ENCODE results near the gene RHBDL2. TPM values are rescaled to one million over a fixed set of nuclear protein-coding genes. Genes with fewer than 3 reads are reported as not detected.

The RHBDL2 gene
- total and polyA plus RNA-seq, 9 of the 15 experiments (the other 6 are each of a cell fraction or from before 2014, with no cell fraction given) = not detected

DNA sequence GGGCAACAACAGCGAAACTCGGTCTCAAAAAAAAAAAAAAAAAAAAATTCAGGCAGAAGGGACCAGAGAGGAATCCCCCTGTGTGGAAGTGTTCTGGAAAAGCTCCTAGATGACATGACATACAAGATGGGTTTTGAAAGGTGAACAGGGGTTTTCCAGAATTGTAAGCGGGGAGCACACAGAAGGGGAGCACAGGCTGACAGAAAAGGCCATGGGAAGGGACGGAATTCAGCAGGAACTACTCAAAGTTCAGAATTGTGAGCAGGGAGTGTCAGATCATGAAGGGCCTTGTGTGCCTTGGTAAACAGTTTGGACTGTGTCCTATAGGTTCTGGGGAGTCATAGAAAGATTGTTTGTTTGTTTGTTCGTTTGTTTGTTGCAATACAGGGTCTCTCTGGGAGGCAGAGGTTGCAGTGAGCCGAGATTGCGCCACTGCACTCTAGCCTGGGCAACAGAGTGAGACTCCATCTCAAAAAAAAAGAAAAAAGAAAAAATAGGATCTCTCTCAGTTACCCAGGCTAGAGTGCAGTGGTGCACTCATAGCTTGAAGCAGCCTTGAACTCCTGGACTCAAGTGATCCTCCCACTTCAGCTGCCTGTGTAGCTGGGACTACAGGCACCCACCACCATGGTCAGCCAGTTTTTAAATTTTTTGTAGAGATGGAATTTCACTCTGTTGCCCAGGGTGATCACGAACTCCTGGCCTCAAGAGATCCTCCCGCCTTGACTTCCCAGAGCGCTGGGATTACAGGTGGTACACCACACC lies 1.2 kb upstream of the RHBDL2 start:
- Histone ChIP-seq H3K79me2 (ENCODE audit: control insufficient read depth, insufficient read depth, low read length) (no peaks in the 10 kb centered on the region), H3K9me3 (replicated peaks; ENCODE audit: control insufficient read depth, insufficient read depth, low read depth, low read length) (no peaks in the 10 kb centered on the region), H3K9ac (ENCODE audit: insufficient read depth in 1 of 2, low read depth in 2 of 2, low read length in 2 of 2) (no peak overlapping the region; a peak in 1 of 4 replicates), H4K20me1 (replicated peaks; ENCODE audit: control insufficient read depth, insufficient read depth, low read length) (no peaks in the 10 kb centered on the region), H3K27ac (ENCODE audit: extremely low read depth, low read depth, low read length) (no peak overlapping the region), H3K9me1 (ENCODE audit: control insufficient read depth, insufficient read depth, low read length) (no peaks in the 10 kb centered on the region), H3K36me3 (ENCODE audit: control insufficient read depth, insufficient read depth, low read length) (no peaks in the 10 kb centered on the region), H3K27me3 (ENCODE audit: control insufficient read depth in 2 of 2, insufficient read depth in 2 of 2, low read length in 2 of 2) (no peaks in the 10 kb centered on the region; a peak in 1 of 5 replicates), H2AFZ (ENCODE audit: low read depth, low read length) (no peak overlapping the region), H3K4me3 (no peak overlapping the region), H3K4me1 (replicated peaks in 1 of 2; ENCODE audit: control insufficient read depth in 2 of 2, insufficient read depth in 2 of 2, low read length in 2 of 2) (peaks cover 2 to 7% of the 10 kb centered on the region in 2 experiments; a peak in 2 of 5 replicates), H3K4me2 (ENCODE audit: insufficient read depth, low read length) (no peak overlapping the region)
- DNase-seq (ENCODE audit: extremely low read depth in 1 of 4, low spot score in 3 of 4) = no peak
- CTCF ChIA-PET (ENCODE audit: low intra/inter-chr PET ratio) = no interaction called here
- no TSS peak for BruUV-seq (replicated peaks)
- POLR2A ChIA-PET = interaction anchor here (0.6 to 1.9 kb wide), 4 partner anchors 13 to 140 kb away, joined by 3 to 6 read pairs (median 4); partner anchors contain the start of gene NDUFS5
- ATAC-seq = no peak
- TF ChIP-seq, protein P1, sequence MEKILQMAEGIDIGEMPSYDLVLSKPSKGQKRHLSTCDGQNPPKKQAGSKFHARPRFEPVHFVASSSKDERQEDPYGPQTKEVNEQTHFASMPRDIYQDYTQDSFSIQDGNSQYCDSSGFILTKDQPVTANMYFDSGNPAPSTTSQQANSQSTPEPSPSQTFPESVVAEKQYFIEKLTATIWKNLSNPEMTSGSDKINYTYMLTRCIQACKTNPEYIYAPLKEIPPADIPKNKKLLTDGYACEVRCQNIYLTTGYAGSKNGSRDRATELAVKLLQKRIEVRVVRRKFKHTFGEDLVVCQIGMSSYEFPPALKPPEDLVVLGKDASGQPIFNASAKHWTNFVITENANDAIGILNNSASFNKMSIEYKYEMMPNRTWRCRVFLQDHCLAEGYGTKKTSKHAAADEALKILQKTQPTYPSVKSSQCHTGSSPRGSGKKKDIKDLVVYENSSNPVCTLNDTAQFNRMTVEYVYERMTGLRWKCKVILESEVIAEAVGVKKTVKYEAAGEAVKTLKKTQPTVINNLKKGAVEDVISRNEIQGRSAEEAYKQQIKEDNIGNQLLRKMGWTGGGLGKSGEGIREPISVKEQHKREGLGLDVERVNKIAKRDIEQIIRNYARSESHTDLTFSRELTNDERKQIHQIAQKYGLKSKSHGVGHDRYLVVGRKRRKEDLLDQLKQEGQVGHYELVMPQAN (IDR thresholded peaks at IDR 0.05; ENCODE audit: borderline replicate concordance) = no peak
- no peak for FAIRE-seq
- in situ Hi-C loops (cut with MboI) (no loop called here), intact Hi-C loops (cut with micrococcal nuclease) (no loop called here)
- 41% methylated on average over 8 of the region's 10 CpGs for WGBS (ENCODE audit: insufficient coverage, low coverage, missing lambda C conversion rate)

Measured in K562 (cell line).